HG03460 (cell line): ENCODE data around the gene LYSET.
A peak's percentile ranks its signal among the peaks of the same experiment; 100 is the strongest.
"Not testable (repeated sequence)": the region's sequence is repeated elsewhere in the genome, so short reads cannot be mapped to it uniquely, and the experiment has no call there.

Experiments used
- ATAC-seq: cut with Tn5 transposase; IDR thresholded peaks from one replicate; pipeline ENCODE4 v1.9.1; 2021; ENCODE audit not compliant: unreplicated experiment

The LYSET gene

GRCh38 chr14:93214598-93214997 lies 29.5 kb downstream of the LYSET start:
- no peak for ATAC-seq

GRCh38 chr14:93219103-93219726 lies 34.1 kb downstream of the LYSET start:
- peak; percentile 74 for ATAC-seq

- no peak for ATAC-seq
Measured at GRCh38 chr14:93220509-93220908, 35.4 kb downstream of the LYSET start.

GRCh38 chr14:93223565-93223964 lies 38.4 kb downstream of the LYSET start:
- ATAC-seq = no peak

GRCh38 chr14:93228550-93228949 lies 43.4 kb downstream of the LYSET start:
- ATAC-seq = no peak

GRCh38 chr14:93230539-93230938 lies 45.4 kb downstream of the LYSET start:
- ATAC-seq = no peak

GRCh38 chr14:93231129-93231979 lies 46.2 kb downstream of the LYSET start:
- ATAC-seq = no peak

- no peak for ATAC-seq
Measured at GRCh38 chr14:93232159-93232558, 47.0 kb downstream of the LYSET start.

- ATAC-seq = not testable (repeated sequence)
Measured at GRCh38 chr14:93233078-93233477, 48.0 kb downstream of the LYSET start.

- ATAC-seq = no peak
Measured at GRCh38 chr14:93234798-93235197, 49.7 kb downstream of the LYSET start.
